WERI-Rb-1 (cell line): Measurements from ENCODE around the gene DCTN1.

Experiments used
- DNase-seq: peaks from one replicate; pipeline ENCODE4 v3.0.0-alpha.2; 2020
- H3K27ac ChIP-seq: fragments of 250-450 bp; sonication (Bioruptor Pico); 2 replicates; pipeline ENCODE4 v1.5.1; 2020; ENCODE audit warnings: mild to moderate bottlenecking, moderate library complexity
- H3K27me3 ChIP-seq: fragments of 250-450 bp; sonication (Bioruptor Pico); 2 replicates; pipeline ENCODE4 v1.5.1; 2021; ENCODE audit warnings: mild to moderate bottlenecking, low read depth, moderate library complexity; ENCODE audit not compliant: insufficient read depth, severe bottlenecking
- H3K36me3 ChIP-seq: fragments of 250-450 bp; sonication (Bioruptor Pico); 2 replicates; pipeline ENCODE4 v1.5.1; 2020; ENCODE audit warnings: mild to moderate bottlenecking, moderate library complexity
- H3K4me3 ChIP-seq: 2 replicates; pipeline ENCODE4 v1.5.1; 2011; ENCODE audit warnings: low read depth, mild to moderate bottlenecking, control low read depth, low read length
- H3K9me3 ChIP-seq: fragments of 250-450 bp; sonication (Bioruptor Pico); 2 replicates; pipeline ENCODE4 v1.5.1; 2021; ENCODE audit warnings: mild to moderate bottlenecking, moderate library complexity; ENCODE audit not compliant: severe bottlenecking
- CTCF ChIP-seq: IDR thresholded peaks from 2 replicates; pipeline ENCODE4 v1.5.1; 2011; ENCODE audit warnings: low read depth, mild to moderate bottlenecking, control low read depth, inconsistent platforms, low read length

The DCTN1 gene

GRCh38 chr2:74368499-74368898, 11.6 kb downstream of the DCTN1 start:
- no peak for TF ChIP-seq CTCF
- DNase-seq, result no peak
- Histone ChIP-seq H3K27ac (no peak overlapping the region), H3K27me3 (no peaks in the 10 kb centered on the region), H3K9me3 (no peaks in the 10 kb centered on the region), H3K36me3 (peaks cover 96% of the 10 kb centered on the region), H3K4me3 (no peak overlapping the region)

- no peak for DNase-seq
- peaks cover 100% of the 10 kb centered on the region for H3K36me3 ChIP-seq
- no peak overlapping the region for H3K4me3 ChIP-seq
- H3K9me3 ChIP-seq, result no peaks in the 10 kb centered on the region
- H3K27ac ChIP-seq, result no peak overlapping the region
- no peaks in the 10 kb centered on the region for H3K27me3 ChIP-seq
- TF ChIP-seq CTCF, result no peak
Observed at GRCh38 chr2:74367789-74368188, 12.3 kb downstream of the DCTN1 start.

- Histone ChIP-seq H3K9me3 (no peaks in the 10 kb centered on the region), H3K4me3 (no peak overlapping the region), H3K27me3 (no peaks in the 10 kb centered on the region), H3K36me3 (peaks cover 100% of the 10 kb centered on the region), H3K27ac (no peak overlapping the region)
- DNase-seq, result no peak
- TF ChIP-seq CTCF, result no peak
Observed at GRCh38 chr2:74366036-74366435, 14.1 kb downstream of the DCTN1 start.

GRCh38 chr2:74364533-74365505, 15.3 kb downstream of the DCTN1 start:
- Histone ChIP-seq H3K27me3 (no peaks in the 10 kb centered on the region), H3K36me3 (peaks cover 100% of the 10 kb centered on the region), H3K9me3 (no peaks in the 10 kb centered on the region), H3K27ac (no peak overlapping the region), H3K4me3 (no peak overlapping the region)
- no peak for TF ChIP-seq CTCF
- no peak for DNase-seq

GRCh38 chr2:74361327-74361726, 18.8 kb downstream of the DCTN1 start:
- peaks cover 99% of the 10 kb centered on the region for H3K36me3 ChIP-seq

More at GRCh38 chr2:74361327-74361726, 18.8 kb downstream of the DCTN1 start:
- Histone ChIP-seq H3K27ac (no peak overlapping the region), H3K27me3 (no peaks in the 10 kb centered on the region), H3K4me3 (no peak overlapping the region), H3K9me3 (no peaks in the 10 kb centered on the region)
- no peak for DNase-seq
- no peak for TF ChIP-seq CTCF
